Thyroid gland (tissue), 4 donors: Measurements from ENCODE around the gene NRK.

Experiments used
- CTCF ChIP-seq, 6 experiments: fragments of 200-600 bp in 3 of 6; fragments of 450-650 bp in 3 of 6; sonication (generic) in 3 of 6; IDR thresholded peaks; one replicate each; pipeline ENCODE4 v1.5.1; 2016 to 2019; ENCODE audit warnings: antibody characterized with exemption in 6 of 6, mild to moderate bottlenecking in 2 of 6, inconsistent platforms in 1 of 6, moderate library complexity in 1 of 6
- POLR2A ChIP-seq, 2 donors: fragments of 450-650 bp; IDR thresholded peaks; one replicate each; pipeline ENCODE4 v1.6.1; 2017; ENCODE audit warnings: antibody characterized with exemption in 2 of 2, mild to moderate bottlenecking in 2 of 2, moderate library complexity in 1 of 2

GRCh38 chrX:105823092-105823455 is 735 bp downstream of the NRK start:
- TF ChIP-seq CTCF (IDR thresholded peaks at IDR 0.05) (no peak), POLR2A (IDR thresholded peaks at IDR 0.05) (no peak)
